Cardiac septum (tissue), 1 donor: Measurements from ENCODE around the gene BCAT1. TPM values are rescaled to one million over a fixed set of nuclear protein-coding genes. Genes with fewer than 3 reads are reported as not detected.
"Not testable (repeated sequence)": the region's sequence is repeated elsewhere in the genome, so short reads cannot be mapped to it uniquely, and the experiment has no call there.

ENCODE experiments used
- DNase-seq: peaks from one replicate; pipeline ENCODE4 v3.0.0-alpha.2; 2020; ENCODE audit warnings: low spot score
- intact Hi-C: fragments of 100-400 bp; cut with DNase I; formaldehyde crosslinking; loops from one replicate; pipeline ENCODE4 v1.14.0; 2022
- total RNA-seq: library from RNA; stranded (reverse); fragmentation: NEBNext Ultra II Directional; extraction: Animal tissue kit (Norgen Biotek cat#: 25700); gene quantifications from one replicate; pipeline ENCODE4 v1.2.1, GENCODE V29; 2021
- donor health status: DM: no; HTN: no; CAD: no.

Gene BCAT1
- total RNA-seq, 1 donor from 2014 or later = 3.5 TPM

DNA sequence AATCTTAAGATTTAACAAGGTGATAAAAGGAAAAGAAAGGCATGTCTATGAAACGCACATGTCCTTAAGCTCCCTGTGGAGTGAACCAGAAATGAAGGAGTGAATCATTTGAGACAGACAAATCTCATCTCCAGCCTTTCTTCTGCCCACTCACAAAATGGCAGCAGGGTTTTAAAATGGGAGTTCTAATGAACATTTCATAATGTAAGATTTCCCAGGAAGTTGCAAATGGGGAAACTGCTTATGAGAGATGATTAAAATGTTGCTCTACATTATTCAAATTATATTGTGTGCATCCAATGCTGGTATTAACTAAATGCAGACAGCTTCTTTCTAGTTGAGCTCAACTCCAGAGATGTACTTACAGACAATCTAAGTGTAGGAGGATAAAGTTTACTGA, 76.7 kb downstream of the BCAT1 start:
- no peak for DNase-seq
- intact Hi-C loops = no loop called here

- DNase-seq, intact Hi-C loops: not testable (repeated sequence)
These were observed 82.8 kb downstream of the BCAT1 start for GRCh38 chr12:24866139-24866538.

DNA sequence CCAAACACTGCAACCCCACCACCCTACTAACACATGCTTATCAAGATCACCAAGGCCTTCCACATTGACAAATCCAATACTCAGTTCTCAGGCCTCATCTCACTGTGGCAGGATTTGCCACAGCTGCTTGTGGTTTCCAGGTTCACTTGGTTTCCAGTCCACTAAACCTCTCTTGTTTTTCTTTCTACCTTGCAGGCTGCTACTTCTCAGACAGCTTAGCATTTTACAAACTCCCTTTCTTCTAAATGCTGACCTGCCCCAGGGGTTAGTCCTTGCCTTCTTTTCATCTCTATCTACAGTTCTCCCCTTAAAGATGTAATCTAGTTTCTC, 84.1 kb downstream of the BCAT1 start:
- no peak for DNase-seq
- intact Hi-C loops = no loop called here

- no peak for DNase-seq
- intact Hi-C loops = no loop called here
These were observed 86.9 kb downstream of the BCAT1 start for GRCh38 chr12:24861766-24862540.

DNA sequence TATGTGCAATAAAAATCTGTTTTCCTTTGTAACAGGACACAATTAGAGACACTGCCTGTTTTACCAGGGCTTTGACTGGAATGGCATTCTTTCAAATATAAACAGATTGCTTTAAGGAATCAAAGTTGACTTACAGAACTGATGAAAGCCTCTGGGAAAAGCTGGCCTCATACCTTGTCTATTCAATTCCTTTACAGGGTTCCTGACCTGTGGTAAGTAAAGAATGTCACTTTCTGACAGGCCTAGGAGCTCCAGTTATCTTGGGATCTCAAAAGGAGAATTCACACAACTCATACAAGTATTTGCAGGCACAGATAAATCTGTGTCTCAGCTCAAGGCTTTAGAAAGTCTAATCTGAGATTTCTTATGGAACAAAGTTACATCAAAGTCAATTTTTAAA, 88.4 kb downstream of the BCAT1 start:
- intact Hi-C loops = no loop called here

DNA sequence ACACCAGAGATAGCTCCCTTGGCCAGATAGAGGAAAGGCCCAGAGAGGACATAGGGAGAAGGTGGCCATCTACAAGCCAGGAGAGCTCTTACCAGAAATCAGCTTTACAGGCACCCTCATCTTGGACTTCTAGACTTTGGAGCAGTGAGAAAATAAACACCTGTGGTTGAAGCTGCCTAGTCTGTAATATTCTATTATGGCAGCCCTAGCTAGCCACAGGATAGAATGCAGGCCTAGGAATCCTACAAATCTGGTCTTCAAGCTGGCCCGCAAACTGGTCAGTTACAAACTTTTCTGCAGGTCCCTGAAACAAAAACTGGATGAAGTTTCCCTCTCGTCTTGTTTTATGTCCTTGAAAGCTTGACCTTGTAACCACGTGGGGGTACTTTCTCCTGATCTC, 92.4 kb downstream of the BCAT1 start:
- intact Hi-C loops = no loop called here
- no peak for DNase-seq

More for the DNA sequence above, 88.4 kb downstream of the BCAT1 start:
- DNase-seq = no peak

- no peak for DNase-seq
- intact Hi-C loops = no loop called here
These were observed 94.0 kb downstream of the BCAT1 start for GRCh38 chr12:24854908-24855307.

DNA sequence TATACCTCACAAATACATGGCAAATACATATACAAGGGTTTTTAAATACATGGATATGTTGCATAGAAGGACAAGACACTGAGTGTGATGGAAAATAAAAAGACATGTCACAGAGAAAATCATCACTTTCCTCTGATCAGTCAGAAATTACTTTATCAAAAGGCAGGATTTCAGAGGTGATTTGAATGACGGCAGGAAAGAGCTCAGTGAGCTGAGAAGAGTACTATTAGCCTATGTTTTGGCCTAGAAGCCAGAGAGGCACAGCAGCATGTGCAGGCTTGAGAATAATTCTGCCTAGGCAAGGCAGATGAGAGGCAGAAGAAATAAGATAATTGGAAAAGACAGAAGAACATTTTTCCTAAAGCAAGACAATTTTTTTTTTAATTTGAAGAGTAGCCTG, 94.9 kb downstream of the BCAT1 start:
- no peak for DNase-seq
- intact Hi-C loops = no loop called here

DNA sequence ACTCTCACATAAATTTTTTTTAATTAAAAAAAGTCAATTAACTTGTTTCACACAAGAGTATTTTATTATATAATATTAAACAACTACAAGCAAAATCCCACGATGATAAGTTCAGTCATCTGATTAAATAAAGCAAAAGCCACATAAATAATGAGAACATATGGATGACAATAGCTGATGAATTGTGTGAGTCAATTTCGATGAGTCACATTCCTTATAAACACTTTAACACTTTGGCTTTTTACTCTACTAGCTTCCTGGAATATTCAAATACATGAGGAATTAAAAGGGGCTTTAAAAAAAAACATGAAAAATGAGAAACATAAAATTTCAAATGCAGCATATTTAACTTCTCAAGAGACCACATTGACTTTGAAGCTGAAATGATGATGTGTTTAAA, 95.3 kb downstream of the BCAT1 start:
- DNase-seq = no peak
- intact Hi-C loops = no loop called here

- intact Hi-C loops = no loop called here
- no peak for DNase-seq
These were observed 95.8 kb downstream of the BCAT1 start for GRCh38 chr12:24853094-24853493.

DNA sequence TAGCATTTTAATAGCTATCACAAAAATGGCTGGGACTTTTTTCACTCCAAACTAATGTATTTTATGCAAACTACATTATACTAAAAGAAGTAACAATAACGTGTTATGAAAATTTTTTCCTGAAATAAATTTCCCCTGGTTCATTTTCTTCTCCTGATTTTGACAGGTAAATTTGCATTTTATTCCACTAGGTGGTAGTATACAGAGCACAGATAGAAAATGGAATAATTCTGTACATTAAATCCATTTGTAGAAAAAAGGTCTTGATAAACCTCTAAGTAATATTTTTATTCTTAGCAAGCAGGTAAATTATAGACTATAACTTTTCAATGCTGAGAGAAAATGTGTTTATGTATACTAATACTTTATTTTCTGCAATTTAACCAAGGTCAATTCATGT, 96.5 kb downstream of the BCAT1 start:
- intact Hi-C loops = no loop called here
- DNase-seq = no peak

DNA sequence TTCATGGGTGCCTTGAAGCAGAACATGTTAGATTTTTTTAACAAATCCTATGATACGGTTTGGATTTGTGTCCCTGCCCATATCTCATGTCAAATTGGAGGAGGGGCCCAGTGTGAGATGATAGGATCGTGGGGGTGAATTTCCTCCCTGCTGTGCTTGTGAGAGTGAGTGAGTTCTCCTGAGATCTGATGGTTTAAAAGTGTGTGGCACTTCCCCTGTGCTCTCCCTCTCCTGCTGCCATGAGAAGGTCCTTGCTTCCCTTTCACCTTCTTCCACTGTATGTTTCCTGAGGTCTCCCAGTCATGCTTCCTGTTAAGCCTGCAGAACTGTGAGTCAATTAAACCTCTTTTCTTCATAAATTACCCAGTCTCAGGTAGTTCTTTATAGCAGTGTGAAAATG, 97.0 kb downstream of the BCAT1 start:
- DNase-seq, intact Hi-C loops: not testable (repeated sequence)

GRCh38 chr12:24851341-24851740, 97.6 kb downstream of the BCAT1 start:
- DNase-seq = no peak
- intact Hi-C loops = no loop called here

GRCh38 chr12:24850496-24850895, 98.4 kb downstream of the BCAT1 start:
- no peak for DNase-seq
- intact Hi-C loops = no loop called here

DNA sequence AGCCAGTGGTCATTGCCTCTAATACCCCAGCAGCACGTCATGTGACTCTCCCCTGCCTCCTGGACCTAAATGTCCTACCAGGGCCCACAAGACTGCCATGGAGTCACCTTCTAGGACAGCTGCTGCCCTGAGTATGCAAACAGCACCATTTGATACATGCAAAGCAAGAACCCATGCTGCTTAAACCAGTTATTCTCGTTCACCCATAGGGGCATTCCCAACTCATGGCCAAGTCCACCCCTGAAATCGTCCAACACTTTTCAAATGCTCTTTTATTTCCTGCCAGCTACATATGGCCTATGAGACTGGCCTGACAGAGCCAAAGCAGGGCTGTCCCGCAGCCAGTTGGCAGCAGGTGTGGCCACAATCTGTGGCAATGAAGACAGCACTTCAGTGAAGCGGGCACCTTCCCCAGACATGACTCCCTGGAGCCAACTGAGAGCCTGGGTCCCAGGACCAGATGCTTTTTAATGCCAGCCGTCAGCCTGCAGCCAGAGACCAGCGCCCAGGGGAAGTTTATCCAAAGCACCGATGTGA, 99.9 kb downstream of the BCAT1 start:
- intact Hi-C loops = no loop called here
- DNase-seq = no peak

GRCh38 chr12:24846689-24847088, 102.2 kb downstream of the BCAT1 start:
- intact Hi-C loops = no loop called here
- DNase-seq = no peak

- intact Hi-C loops = no loop called here
These were observed 103.3 kb downstream of the BCAT1 start for GRCh38 chr12:24845615-24846014.

DNA sequence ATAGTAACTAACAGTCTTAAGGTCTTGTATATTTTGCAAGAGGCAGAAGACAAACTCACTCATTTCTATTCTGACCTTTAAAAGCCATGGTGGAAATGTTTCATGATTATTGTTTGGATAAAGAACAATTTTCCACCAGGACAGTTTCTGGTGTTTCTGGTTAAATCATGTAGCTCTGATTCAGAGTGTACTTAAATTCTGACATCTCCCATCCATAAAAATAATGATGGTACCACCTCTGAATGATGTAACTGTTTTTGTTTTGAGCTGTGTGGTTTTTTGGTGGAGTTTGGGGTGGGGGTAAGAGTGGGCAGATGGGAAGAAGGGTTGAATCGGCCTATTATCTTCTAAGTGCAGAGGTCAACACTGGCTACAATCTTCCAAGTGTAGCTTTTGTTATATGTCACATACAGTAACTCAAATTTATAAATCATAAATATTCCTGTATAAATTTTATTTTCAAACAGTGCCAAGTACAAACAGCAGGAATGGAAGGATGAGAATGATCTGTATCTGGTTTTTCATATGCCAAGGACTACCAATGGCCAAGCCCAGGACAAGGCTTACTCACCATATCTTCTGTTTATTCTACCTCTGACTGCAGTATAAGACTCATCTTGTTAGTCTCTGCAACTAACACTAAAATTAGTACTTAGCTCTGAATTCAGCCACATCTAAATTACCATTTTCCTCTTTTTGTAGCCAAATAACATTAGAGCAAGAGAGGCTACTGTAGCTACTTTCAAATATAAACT, 108.7 kb downstream of the BCAT1 start:
- no peak for DNase-seq
- intact Hi-C loops = no loop called here

More at GRCh38 chr12:24845615-24846014, 103.3 kb downstream of the BCAT1 start:
- no peak for DNase-seq

DNA sequence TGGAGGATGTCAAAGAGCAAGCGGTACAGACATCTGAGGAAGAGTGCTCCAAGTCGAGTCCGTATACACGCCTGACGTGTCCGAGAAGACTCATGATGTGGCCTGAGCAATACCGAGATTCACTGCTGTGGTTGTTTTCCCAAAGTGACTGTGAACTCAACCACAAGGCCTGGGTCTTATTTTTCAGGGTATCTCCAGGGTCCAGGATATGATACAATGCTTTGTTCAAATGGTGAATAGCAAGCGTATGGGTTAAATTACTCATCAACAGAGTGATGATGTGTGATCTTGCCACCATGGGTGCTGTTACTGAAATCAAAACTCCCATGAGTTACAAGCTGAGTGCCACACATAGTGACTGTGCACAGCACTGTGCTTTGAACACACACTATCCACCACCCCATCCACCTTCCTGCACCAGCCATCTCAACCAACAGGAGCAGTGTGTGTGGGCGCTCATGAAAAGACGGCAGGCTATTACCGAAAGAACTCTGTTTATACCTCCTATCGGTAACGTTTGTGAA, 109.6 kb downstream of the BCAT1 start:
- no peak for DNase-seq
- intact Hi-C loops = no loop called here

DNA sequence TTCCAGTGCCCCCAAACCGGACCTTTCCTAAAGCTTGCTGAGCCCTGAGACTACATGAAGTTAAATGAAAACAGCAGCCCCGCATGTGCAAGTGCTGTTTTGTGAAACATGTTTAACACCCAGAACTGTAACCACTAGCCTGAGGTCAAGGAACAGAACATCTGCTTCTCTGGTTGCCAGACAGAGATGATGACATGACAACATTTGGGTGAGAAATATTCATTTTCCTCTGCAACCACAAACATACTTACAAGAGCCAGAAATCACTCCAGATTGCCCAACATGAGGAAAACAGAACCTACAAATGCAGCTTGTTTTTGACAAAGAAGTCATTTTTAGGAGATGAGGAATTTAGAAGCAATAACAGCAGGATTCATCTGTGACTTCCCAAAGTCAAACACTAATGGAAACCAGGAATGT, 110.4 kb downstream of the BCAT1 start:
- no peak for DNase-seq
- intact Hi-C loops = no loop called here

DNA sequence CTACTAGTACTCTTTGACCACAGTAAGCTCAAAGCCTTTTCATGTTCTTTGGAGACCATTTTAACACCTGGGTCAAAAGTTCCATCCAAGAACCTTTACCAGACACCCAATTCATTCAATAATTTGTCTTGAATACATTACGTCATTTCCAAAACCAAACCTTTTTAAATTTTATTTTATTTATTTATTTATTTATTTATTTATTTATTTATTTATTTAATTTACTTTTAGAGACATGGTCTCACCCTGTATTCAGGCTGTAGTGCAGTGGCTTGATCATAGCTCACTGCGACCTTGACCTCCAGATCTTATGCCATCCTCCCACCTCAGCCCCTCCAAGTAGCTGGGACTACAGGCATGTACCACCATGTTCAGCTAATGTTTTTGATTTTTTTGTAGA, 113.5 kb downstream of the BCAT1 start:
- intact Hi-C loops = no loop called here

More for the DNA sequence above, 113.5 kb downstream of the BCAT1 start:
- DNase-seq = no peak
